HEK293 (cell line): ENCODE measurements around the gene RHOB.

ENCODE experiments used
- ZNF335 ChIP-seq: fragments of 450-650 bp; formaldehyde crosslinking; conservative IDR thresholded peaks from 2 replicates; pipeline ENCODE4 v1.5.1; 2016; ENCODE audit warnings: missing biosample characterization, missing genetic modification characterization
- ZNF660 ChIP-seq: fragments of 450-650 bp; IDR thresholded peaks from 2 replicates; pipeline ENCODE4 v1.5.1; 2018; ENCODE audit warnings: missing biosample characterization, mild to moderate bottlenecking, missing genetic modification characterization

- TF ChIP-seq ZNF660 (tag by site-specific recombination) (no peak), ZNF335 (tag by site-specific recombination) (no peak)
Observed at GRCh38 chr2:20471902-20472559, 25.2 kb downstream of the RHOB start.
